ENCODE data around the gene DNM3. TPM values are rescaled to one million over a fixed set of nuclear protein-coding genes. Genes with fewer than 3 reads are reported as not detected.

Gene DNM3
- total RNA-seq, 1 experiment from 2014 or later, result 0.11 TPM

DNA sequence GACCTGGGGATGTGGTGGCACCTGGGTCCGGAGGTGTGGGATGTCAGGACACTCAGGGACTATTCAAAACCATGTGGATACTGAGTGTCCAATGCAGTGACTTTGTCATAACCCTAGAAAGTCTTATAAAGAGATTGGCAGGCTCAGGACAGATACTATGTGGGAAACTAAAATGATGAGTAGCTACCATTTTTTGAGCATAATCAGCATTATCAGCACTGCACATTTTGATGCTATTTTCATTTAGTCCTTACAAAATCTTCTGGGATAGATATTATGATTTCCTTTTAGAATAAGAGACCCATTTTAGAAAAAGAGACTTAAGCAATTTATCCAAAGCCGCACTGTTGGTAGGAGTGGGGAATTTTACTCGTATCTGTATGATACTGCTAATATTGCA lies 93.4 kb downstream of the DNM3 start:
- TF ChIP-seq, protein P1, sequence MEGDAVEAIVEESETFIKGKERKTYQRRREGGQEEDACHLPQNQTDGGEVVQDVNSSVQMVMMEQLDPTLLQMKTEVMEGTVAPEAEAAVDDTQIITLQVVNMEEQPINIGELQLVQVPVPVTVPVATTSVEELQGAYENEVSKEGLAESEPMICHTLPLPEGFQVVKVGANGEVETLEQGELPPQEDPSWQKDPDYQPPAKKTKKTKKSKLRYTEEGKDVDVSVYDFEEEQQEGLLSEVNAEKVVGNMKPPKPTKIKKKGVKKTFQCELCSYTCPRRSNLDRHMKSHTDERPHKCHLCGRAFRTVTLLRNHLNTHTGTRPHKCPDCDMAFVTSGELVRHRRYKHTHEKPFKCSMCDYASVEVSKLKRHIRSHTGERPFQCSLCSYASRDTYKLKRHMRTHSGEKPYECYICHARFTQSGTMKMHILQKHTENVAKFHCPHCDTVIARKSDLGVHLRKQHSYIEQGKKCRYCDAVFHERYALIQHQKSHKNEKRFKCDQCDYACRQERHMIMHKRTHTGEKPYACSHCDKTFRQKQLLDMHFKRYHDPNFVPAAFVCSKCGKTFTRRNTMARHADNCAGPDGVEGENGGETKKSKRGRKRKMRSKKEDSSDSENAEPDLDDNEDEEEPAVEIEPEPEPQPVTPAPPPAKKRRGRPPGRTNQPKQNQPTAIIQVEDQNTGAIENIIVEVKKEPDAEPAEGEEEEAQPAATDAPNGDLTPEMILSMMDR (IDR thresholded peaks at IDR 0.05; ENCODE audit: insufficient read depth in 1 of 2, low read depth in 1 of 2, low read length in 1 of 2, severe bottlenecking in 1 of 2, unreplicated experiment in 1 of 2), result no peak
- peaks cover 5% of the 10 kb centered on the region for H3K27me3 Mint-ChIP-seq (ENCODE audit: insufficient read depth, unreplicated experiment)
- no peaks in the 10 kb centered on the region for H3K36me3 ChIP-seq (ENCODE audit: control insufficient read depth, insufficient read depth, low read length)
- no peaks in the 10 kb centered on the region for H3K9me3 Mint-ChIP-seq (ENCODE audit: unreplicated experiment)
- CTCF ChIA-PET, result interaction anchor here (0.6 kb wide), 1 partner anchor 25 kb away, joined by 5 read pairs; no protein-coding TSS in a partner anchor
- BruUV-seq (replicated peaks), result no TSS peak
- H3K4me3 Mint-ChIP-seq (ENCODE audit: unreplicated experiment), result no peak overlapping the region
- DNase-seq, result no peak
- no peaks in the 10 kb centered on the region for H3K4me1 ChIP-seq
- H3K36me3 Mint-ChIP-seq (ENCODE audit: insufficient read depth, unreplicated experiment), result no peaks in the 10 kb centered on the region
- H3K4me3 ChIP-seq (ENCODE audit: low read depth, low read length), result no peak overlapping the region
- H3K4me1 Mint-ChIP-seq (ENCODE audit: low read depth, unreplicated experiment), result no peaks in the 10 kb centered on the region
- intact Hi-C loops (cut with micrococcal nuclease; ENCODE audit: unreplicated experiment), result no loop called here
- H3K27ac Mint-ChIP-seq (ENCODE audit: unreplicated experiment), result no peak overlapping the region
- no peaks in the 10 kb centered on the region for H3K27me3 ChIP-seq (replicated peaks; ENCODE audit: control insufficient read depth, insufficient read depth, low read length)
- no peaks in the 10 kb centered on the region for H3K9me3 ChIP-seq
- POLR2A ChIA-PET, result no interaction called here

DNA sequence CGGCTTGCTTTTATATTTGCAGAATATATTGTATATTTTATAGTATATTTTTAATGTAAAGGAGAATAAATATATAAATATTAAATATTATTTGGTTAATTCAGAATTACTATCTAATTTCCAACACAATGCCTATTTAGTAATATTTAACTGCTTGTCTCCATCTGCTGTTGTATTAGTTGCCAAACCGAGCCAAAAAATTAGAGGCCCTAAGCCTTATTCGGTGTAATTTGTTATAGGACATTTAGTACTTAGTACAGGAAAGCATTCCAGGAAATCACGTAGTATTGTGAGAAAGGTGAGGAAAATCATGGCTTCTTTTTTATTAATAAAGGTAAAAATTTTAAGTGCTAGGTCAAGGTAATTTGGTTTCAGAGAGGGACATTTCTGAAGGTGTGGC lies 93.8 kb downstream of the DNM3 start:
- BruUV-seq (replicated peaks), result no TSS peak
- no peak for DNase-seq
- intact Hi-C loops (cut with micrococcal nuclease; ENCODE audit: unreplicated experiment), result no loop called here
- Histone ChIP-seq H3K27me3 (replicated peaks; ENCODE audit: control insufficient read depth, insufficient read depth, low read length) (no peaks in the 10 kb centered on the region), H3K4me3 (ENCODE audit: low read depth, low read length) (no peak overlapping the region), H3K9me3 (no peaks in the 10 kb centered on the region), H3K4me1 (no peaks in the 10 kb centered on the region), H3K36me3 (ENCODE audit: control insufficient read depth, insufficient read depth, low read length) (no peaks in the 10 kb centered on the region)
- Mint-ChIP-seq H3K9me3 (ENCODE audit: unreplicated experiment) (no peaks in the 10 kb centered on the region), H3K4me3 (ENCODE audit: unreplicated experiment) (no peak overlapping the region), H3K27ac (ENCODE audit: unreplicated experiment) (no peak overlapping the region), H3K4me1 (ENCODE audit: low read depth, unreplicated experiment) (no peaks in the 10 kb centered on the region), H3K36me3 (ENCODE audit: insufficient read depth, unreplicated experiment) (no peaks in the 10 kb centered on the region), H3K27me3 (ENCODE audit: insufficient read depth, unreplicated experiment) (peaks cover 5% of the 10 kb centered on the region)
- CTCF ChIA-PET, result no interaction called here
- POLR2A ChIA-PET, result no interaction called here
- TF ChIP-seq, protein P1 (IDR thresholded peaks at IDR 0.05; ENCODE audit: insufficient read depth in 1 of 2, low read depth in 1 of 2, low read length in 1 of 2, severe bottlenecking in 1 of 2, unreplicated experiment in 1 of 2), result no peak

DNA sequence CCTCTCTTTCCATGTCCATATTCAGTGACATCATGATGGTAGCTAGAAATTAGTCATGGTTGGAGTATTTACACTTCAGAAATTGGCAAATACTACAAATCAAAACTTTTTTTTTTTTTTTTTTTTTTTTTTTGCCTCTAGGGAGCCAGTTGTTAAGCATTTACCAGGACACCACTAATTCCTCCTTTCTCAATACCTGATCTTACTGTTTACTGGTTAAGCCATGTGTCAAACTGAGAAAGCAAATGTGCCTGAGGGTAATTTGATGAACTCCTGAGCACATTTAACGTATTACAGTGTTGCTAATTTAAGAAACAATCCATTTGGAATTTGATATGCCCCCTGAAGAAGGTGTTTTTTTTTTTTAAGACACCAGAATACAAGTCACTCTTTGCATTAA lies 94.4 kb downstream of the DNM3 start:
- H3K9me3 Mint-ChIP-seq (ENCODE audit: unreplicated experiment), result no peaks in the 10 kb centered on the region
- Histone ChIP-seq H3K4me1 (no peaks in the 10 kb centered on the region), H3K36me3 (ENCODE audit: control insufficient read depth, insufficient read depth, low read length) (no peaks in the 10 kb centered on the region), H3K4me3 (ENCODE audit: low read depth, low read length) (no peak overlapping the region), H3K9me3 (no peaks in the 10 kb centered on the region), H3K27me3 (replicated peaks; ENCODE audit: control insufficient read depth, insufficient read depth, low read length) (no peaks in the 10 kb centered on the region)
- H3K4me3 Mint-ChIP-seq (ENCODE audit: unreplicated experiment), result no peak overlapping the region
- CTCF ChIA-PET, result no interaction called here
- no peaks in the 10 kb centered on the region for H3K4me1 Mint-ChIP-seq (ENCODE audit: low read depth, unreplicated experiment)
- no peak overlapping the region for H3K27ac Mint-ChIP-seq (ENCODE audit: unreplicated experiment)
- H3K36me3 Mint-ChIP-seq (ENCODE audit: insufficient read depth, unreplicated experiment), result no peaks in the 10 kb centered on the region
- peaks cover 5% of the 10 kb centered on the region for H3K27me3 Mint-ChIP-seq (ENCODE audit: insufficient read depth, unreplicated experiment)
- POLR2A ChIA-PET, result no interaction called here
- no TSS peak for BruUV-seq (replicated peaks)
- intact Hi-C loops (cut with micrococcal nuclease; ENCODE audit: unreplicated experiment), result no loop called here
- DNase-seq, result no peak
- TF ChIP-seq, protein P1 (IDR thresholded peaks at IDR 0.05; ENCODE audit: insufficient read depth in 1 of 2, low read depth in 1 of 2, low read length in 1 of 2, severe bottlenecking in 1 of 2, unreplicated experiment in 1 of 2), result no peak

Measured in Caco-2 (cell line).